Stomach (tissue), 9 donors: ENCODE data around the gene CRKL. TPM values are rescaled to one million over a fixed set of nuclear protein-coding genes. Genes with fewer than 3 reads are reported as not detected.
"Not testable (repeated sequence)": the region's sequence is repeated elsewhere in the genome, so short reads cannot be mapped to it uniquely, and the experiment has no call there.

ENCODE experiments used
- DNase-seq, 2 donors: peaks; one replicate each; pipeline versions ENCODE4 v3.0.0 to v3.0.0-alpha.2; 2013 to 2019
- H3K27ac ChIP-seq, 5 donors: fragments of 200-600 bp in 4 of 5; sonication (generic) in 4 of 5; one replicate each; pipeline ENCODE4 v1.5.1; 2013 to 2019; ENCODE audit warnings: mild to moderate bottlenecking in 1 of 5, moderate library complexity in 1 of 5
- H3K27me3 ChIP-seq, 3 donors: fragments of 200-600 bp; sonication (generic); one replicate each; pipeline ENCODE4 v1.5.1; 2017 to 2019; ENCODE audit warnings: mixed run types in 1 of 3
- H3K36me3 ChIP-seq, 4 donors: fragments of 200-600 bp; sonication (generic); 1 replicate in 3 of 4; 2 replicates in 1 of 4; pipeline ENCODE4 v1.5.1; 2016 to 2019
- H3K4me1 ChIP-seq, 4 donors: fragments of 200-600 bp; sonication (generic); one replicate each; pipeline ENCODE4 v1.5.1; 2016 to 2019
- H3K4me3 ChIP-seq, 4 donors: fragments of 200-600 bp; sonication (generic) in 3 of 4; one replicate each; pipeline ENCODE4 v1.5.1; 2016 to 2019; ENCODE audit warnings: mild to moderate bottlenecking in 1 of 4
- H3K9me3 ChIP-seq, 4 donors: fragments of 200-600 bp; sonication (generic); one replicate each; pipeline ENCODE4 v1.5.1; 2016 to 2019
- CTCF ChIP-seq, 7 experiments: fragments of 450-650 bp in 4 of 7; fragments of 200-600 bp in 3 of 7; sonication (generic) in 3 of 7; IDR thresholded peaks; one replicate each; pipeline ENCODE4 v1.5.1; 2016 to 2019; ENCODE audit warnings: antibody characterized with exemption in 7 of 7, control low read depth in 2 of 7, mild to moderate bottlenecking in 1 of 7
- EP300 ChIP-seq: sonication (generic); formaldehyde crosslinking; IDR thresholded peaks from one replicate; pipeline ENCODE4 v1.6.1; 2017; ENCODE audit warnings: antibody characterized with exemption
- POLR2A ChIP-seq, 4 donors: fragments of 450-650 bp; IDR thresholded peaks; one replicate each; pipeline ENCODE4 v1.6.1; 2016; ENCODE audit warnings: antibody characterized with exemption in 4 of 4, control low read depth in 2 of 4, mild to moderate bottlenecking in 1 of 4, moderate library complexity in 1 of 4
- POLR2AphosphoS5 ChIP-seq, 3 donors: sonication (generic); formaldehyde crosslinking; IDR thresholded peaks; one replicate each; pipeline ENCODE4 v1.6.1; 2016; ENCODE audit warnings: antibody characterized with exemption in 3 of 3
- WGBS, 5 donors: extraction: QIAGEN DNeasy Blood & Tissue Kit in 3 of 5; methylation state at CpG; one replicate each; pipeline versions ENCODE4 v1.1.5 to v1.1.7; 2013 to 2018; 5-methylcytosine and 5-hydroxymethylcytosine counted together
- intact Hi-C: fragments of 100-400 bp; cut with DNase I; formaldehyde crosslinking; loops from one replicate; pipeline ENCODE4 v1.15.1; 2023; ENCODE audit warnings: low total_unique reads
- polyA plus RNA-seq, 3 donors: library from polyadenylated mRNA; stranded (reverse); fragments of 200-250 nt; gene quantifications; one replicate each; pipeline ENCODE4 v1.2.3, GENCODE V29; 2013
- total RNA-seq, 5 donors: library from RNA; depleted of rRNA; stranded (reverse); fragments of >200 nt; gene quantifications; one replicate each; pipeline versions ENCODE4 v1.1.0 to v1.2.3, GENCODE V29; 2014 to 2016
- donor health status: healthy with polysubstance abuse.
- donor health status: Bipolar disorder and iron deficiency.
- donor health status: healthy.

The CRKL gene
- total and polyA plus RNA-seq, 8 donors: 11.6 to 60.3 (median 21.6) TPM

- intact Hi-C loops: no loop called here
- H3K4me1 ChIP-seq: peaks cover 29 to 87% (median 71%) of the 10 kb centered on the region in 4 donors
- WGBS, 5 donors: 77 to 85% (median 83%) methylated on average over 4 of the region's 4 CpGs
Measured at GRCh38 chr22:20940904-20941385, 23.7 kb downstream of the CRKL start.

GRCh38 chr22:20942203-20942902 is 25.1 kb downstream of the CRKL start:
- DNase-seq, intact Hi-C loops, H3K27me3 ChIP-seq, H3K9me3 ChIP-seq, H3K36me3 ChIP-seq, H3K4me3 ChIP-seq, H3K27ac ChIP-seq: not testable (repeated sequence)
- 80 to 88% (median 87%) methylated on average over 7 of the region's 7 CpGs for WGBS, 5 donors
- H3K4me1 ChIP-seq: peaks cover 15 to 83% (median 64%) of the 10 kb centered on the region in 4 donors

More at GRCh38 chr22:20940904-20941385, 23.7 kb downstream of the CRKL start:
- Histone ChIP-seq H3K27me3 (no peaks in the 10 kb centered on the region), H3K36me3 (peaks cover under 1 to 18% (median 11%) of the 10 kb centered on the region in 4 donors), H3K27ac (peak overlapping the region in 2 of 5 donors; percentile 8 to 39), H3K9me3 (no peaks in the 10 kb centered on the region), H3K4me3 (no peak overlapping the region)
- no peak for TF ChIP-seq CTCF (IDR thresholded peaks at IDR 0.05)
- no peak for TF ChIP-seq POLR2AphosphoS5 (IDR thresholded peaks at IDR 0.05)
- TF ChIP-seq EP300: no peak
- no peak for DNase-seq

- no peak overlapping the region for H3K27ac ChIP-seq
- WGBS, 5 donors: 90 to 97% (median 93%) methylated on average over 8 of the region's 8 CpGs
- intact Hi-C loops: no loop called here
- no peak for DNase-seq
- no peak overlapping the region for H3K4me3 ChIP-seq
- no peaks in the 10 kb centered on the region for H3K9me3 ChIP-seq
- H3K4me1 ChIP-seq: peaks cover 5 to 77% (median 56%) of the 10 kb centered on the region in 4 donors
- TF ChIP-seq CTCF (IDR thresholded peaks at IDR 0.05) (no peak), EP300 (no peak), POLR2A (IDR thresholded peaks at IDR 0.05) (no peak), POLR2AphosphoS5 (IDR thresholded peaks at IDR 0.05) (no peak)
- peaks cover 0 to 5% (median 2%) of the 10 kb centered on the region in 4 donors for H3K36me3 ChIP-seq
- H3K27me3 ChIP-seq: no peaks in the 10 kb centered on the region
Measured at GRCh38 chr22:20943104-20943933, 26.1 kb downstream of the CRKL start.

- no peaks in the 10 kb centered on the region for H3K27me3 ChIP-seq
- no peaks in the 10 kb centered on the region for H3K9me3 ChIP-seq
- TF ChIP-seq POLR2A (IDR thresholded peaks at IDR 0.05) (no peak), EP300 (no peak), CTCF (IDR thresholded peaks at IDR 0.05) (no peak), POLR2AphosphoS5 (IDR thresholded peaks at IDR 0.05) (no peak)
- no peak overlapping the region for H3K27ac ChIP-seq
- 23 to 61% (median 43%) methylated on average over 1 of the region's 1 CpG for WGBS, 5 donors
- H3K36me3 ChIP-seq: peaks cover 0 to 6% (median under 1%) of the 10 kb centered on the region in 4 donors
- H3K4me1 ChIP-seq: peaks cover 0 to 72% (median 51%) of the 10 kb centered on the region in 4 donors
- DNase-seq: no peak
- intact Hi-C loops: no loop called here
- H3K4me3 ChIP-seq: no peak overlapping the region
Measured at GRCh38 chr22:20944042-20944441, 26.8 kb downstream of the CRKL start.
